22Rv1 (cell line): ENCODE data around the gene TENM4.

ENCODE experiments used
- ZFX ChIP-seq: fragments of 450-650 bp; IDR thresholded peaks from 2 replicates; pipeline ENCODE4 v1.6.1; 2017; ENCODE audit warnings: antibody characterized with exemption, borderline replicate concordance
- TF ChIP-seq, protein P1 (sequence below): fragments of 450-650 bp; IDR thresholded peaks from 2 replicates; pipeline ENCODE4 v1.5.1; 2017; ENCODE audit warnings: mild to moderate bottlenecking

DNA sequence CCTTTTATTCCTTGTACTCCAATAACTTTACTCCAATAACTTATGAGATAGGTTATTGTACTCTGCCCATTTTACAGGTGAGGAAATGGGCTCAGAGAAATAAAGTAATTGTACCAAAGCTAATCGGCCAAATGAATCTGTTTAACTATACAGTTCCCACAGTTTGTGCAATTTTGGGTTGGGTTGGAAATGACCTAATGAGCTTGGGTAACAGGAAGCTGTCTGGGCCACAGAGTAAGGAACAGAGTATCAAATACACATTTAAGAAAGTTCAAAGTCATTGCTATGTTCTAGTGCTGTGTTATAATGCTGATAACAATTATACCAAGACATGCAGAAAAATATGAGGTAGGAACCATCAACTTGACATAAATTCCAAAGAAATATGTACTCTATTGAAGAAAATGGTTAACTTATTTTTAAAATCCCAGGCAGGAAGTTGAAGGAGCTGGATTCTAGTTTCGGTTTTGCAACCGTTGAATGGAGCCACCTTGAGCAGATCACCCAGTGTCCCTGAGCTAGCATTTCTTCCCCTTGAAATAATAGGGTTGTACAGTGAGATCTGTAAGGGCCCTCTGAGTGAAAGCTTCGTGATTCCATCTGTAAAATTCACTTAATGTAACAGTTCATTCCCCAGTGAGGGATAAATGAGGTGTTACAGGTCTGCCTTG is 505.3 kb downstream of the TENM4 start:
- TF ChIP-seq, protein P1, sequence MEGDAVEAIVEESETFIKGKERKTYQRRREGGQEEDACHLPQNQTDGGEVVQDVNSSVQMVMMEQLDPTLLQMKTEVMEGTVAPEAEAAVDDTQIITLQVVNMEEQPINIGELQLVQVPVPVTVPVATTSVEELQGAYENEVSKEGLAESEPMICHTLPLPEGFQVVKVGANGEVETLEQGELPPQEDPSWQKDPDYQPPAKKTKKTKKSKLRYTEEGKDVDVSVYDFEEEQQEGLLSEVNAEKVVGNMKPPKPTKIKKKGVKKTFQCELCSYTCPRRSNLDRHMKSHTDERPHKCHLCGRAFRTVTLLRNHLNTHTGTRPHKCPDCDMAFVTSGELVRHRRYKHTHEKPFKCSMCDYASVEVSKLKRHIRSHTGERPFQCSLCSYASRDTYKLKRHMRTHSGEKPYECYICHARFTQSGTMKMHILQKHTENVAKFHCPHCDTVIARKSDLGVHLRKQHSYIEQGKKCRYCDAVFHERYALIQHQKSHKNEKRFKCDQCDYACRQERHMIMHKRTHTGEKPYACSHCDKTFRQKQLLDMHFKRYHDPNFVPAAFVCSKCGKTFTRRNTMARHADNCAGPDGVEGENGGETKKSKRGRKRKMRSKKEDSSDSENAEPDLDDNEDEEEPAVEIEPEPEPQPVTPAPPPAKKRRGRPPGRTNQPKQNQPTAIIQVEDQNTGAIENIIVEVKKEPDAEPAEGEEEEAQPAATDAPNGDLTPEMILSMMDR = no peak
- no peak for TF ChIP-seq ZFX
